NCI-H510A treated with DMSO at 0.1 percent for 48 hours (cell line): ENCODE data around the gene DAPP1.
"Not testable (repeated sequence)": the region's sequence is repeated elsewhere in the genome, so short reads cannot be mapped to it uniquely, and the experiment has no call there.

ENCODE experiments used
- DNase-seq: peaks from one replicate; lab custom pipeline; 2025; lab: John Stamatoyannopoulos, UW

Gene DAPP1

DNA sequence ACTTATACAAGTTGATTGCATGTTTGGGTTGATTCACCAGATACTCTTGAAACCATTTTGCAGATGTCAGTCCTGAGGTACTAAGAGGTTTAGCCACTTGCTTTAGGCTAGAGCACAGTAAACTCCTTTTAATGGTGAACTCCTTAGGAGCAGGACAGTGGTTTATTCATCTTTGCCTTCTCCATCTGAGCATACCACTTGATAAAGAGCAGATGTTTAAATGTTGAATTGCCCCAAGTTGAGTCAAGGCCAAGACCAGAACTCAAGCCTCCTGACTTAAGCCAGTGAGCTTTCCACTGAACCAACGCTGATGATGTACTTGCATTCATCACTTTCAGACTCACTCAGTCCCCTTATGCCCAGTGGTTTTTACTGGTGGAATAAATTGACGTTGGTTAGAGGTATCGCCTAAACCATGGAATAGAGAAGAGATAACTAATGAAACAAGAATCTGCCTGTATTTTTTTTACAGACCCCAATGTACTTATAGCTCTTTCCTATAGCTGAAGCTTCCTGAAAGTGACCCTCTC is 7.5 kb downstream of the DAPP1 start:
- no peak for DNase-seq

GRCh38 chr4:99825272-99825671 is 8.6 kb downstream of the DAPP1 start:
- no peak for DNase-seq

GRCh38 chr4:99826016-99826415 is 9.4 kb downstream of the DAPP1 start:
- DNase-seq = no peak

DNA sequence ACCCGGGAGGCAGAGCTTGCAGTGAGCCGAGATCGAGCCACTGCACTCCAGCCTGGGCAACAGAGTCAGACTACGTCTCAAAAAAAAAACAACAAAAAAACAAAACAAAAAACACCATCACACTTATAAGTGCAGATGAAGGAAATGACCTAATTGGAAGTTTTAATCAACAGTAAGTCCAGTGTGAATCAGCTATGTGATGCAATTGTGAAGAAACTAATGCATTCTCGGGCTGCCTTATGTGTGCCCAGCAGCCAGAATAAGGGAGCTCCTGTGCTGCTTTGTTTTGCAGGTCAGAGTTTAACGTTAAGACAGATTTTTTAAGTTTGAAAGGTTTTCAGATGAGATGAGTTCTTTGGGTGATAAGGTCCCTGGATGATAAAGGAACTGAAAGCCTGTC is 10.8 kb downstream of the DAPP1 start:
- DNase-seq = no peak

- no peak for DNase-seq
Measured at GRCh38 chr4:99827857-99828256, 11.2 kb downstream of the DAPP1 start.

DNA sequence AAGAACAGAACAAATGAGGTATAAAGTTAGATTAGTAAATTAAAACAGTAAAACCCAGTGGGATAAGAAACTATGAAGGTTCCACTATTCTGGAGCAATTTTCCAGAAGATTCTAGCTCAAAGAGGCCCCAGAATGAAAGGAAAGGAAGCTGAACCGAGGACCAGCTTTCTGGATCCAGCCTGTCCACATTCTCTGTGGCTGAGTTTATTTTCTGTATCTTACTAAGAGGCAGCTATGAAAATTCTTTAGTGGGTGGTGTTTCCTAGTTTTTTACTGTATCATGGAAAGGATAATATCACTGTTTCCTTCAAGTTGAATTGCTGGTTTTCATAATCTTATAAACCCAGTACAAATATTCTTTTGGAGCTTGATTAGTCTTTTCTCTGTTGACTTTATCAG is 11.8 kb downstream of the DAPP1 start:
- no peak for DNase-seq

GRCh38 chr4:99830051-99830450 is 13.4 kb downstream of the DAPP1 start:
- DNase-seq = not testable (repeated sequence)

DNA sequence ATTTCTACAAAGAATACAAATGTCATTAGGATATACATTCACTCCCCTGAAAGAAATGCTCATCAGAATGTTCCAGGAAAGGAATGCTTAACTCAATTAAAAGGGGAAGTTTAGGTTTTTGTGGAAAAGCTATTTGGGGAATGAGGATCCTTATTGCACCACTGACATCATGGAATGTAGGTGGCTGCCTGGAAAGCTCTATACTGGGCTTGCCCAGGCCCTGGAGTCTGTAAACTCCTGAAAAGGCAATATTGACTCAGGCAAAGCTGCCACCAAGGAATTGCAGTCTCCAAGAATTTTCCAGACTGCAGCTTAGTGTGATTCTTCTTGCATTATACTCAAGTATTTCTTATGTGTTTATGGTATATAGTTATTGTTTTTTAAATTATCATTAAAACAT is 15.7 kb downstream of the DAPP1 start:
- no peak for DNase-seq

DNA sequence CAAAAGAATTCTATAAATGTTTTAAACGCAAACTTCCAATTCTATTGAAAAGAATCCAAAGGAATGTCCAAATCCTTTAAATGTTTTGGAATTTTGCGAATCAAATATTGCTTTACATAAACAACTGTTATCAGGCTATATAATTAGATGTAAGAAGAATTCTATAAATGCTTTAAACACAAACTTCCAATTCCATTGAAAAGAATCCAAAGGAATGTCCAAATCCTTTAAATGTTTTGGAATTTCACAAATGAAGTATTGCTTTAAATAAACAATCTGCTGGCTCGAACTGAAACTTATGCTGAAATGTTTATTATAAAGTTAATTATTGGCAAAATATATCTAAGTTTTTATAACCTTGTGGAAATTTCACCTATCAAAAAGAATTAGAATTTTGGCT is 16.1 kb downstream of the DAPP1 start:
- no peak for DNase-seq

DNA sequence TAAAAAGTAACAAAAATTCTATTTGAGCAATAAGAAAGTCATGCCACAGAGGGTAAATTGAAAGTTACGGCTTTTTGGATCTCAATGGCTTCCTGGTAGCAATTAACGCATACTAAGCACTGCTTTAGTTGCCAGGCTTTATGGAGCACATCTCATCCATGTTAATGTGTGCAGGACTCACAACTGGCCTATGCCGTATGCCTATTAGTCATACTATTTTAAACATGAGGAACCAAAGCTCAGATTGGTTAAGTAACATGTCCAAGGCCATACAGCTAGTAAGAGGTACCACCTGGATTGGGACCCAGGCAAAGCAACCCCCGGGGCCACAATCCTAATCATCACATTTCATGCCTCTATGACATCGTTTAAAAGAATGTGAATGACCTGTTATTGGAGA is 17.1 kb downstream of the DAPP1 start:
- DNase-seq = no peak

DNA sequence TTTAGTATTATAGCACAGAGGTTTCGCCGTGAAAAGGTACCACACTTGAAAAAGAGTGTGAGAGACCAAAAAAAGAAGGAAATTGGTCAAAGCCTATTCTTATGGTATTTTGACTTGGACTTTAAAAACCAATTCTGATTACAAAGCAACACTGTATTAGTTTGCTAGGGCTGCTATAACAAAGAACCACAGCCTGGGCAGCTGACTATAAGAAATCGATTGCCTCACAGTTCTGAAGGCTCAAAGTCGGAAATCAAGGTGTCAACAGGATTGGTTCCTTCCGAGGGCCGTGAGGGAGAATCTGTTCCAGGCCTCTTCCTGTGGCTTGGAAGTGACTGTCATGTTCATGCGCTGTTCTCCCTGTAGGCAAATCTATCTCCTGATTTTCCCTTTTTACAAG is 17.9 kb downstream of the DAPP1 start:
- DNase-seq = no peak

- DNase-seq = no peak
Measured at GRCh38 chr4:99835942-99836341, 19.3 kb downstream of the DAPP1 start.

GRCh38 chr4:99838927-99839326 is 22.3 kb downstream of the DAPP1 start:
- DNase-seq = no peak

DNA sequence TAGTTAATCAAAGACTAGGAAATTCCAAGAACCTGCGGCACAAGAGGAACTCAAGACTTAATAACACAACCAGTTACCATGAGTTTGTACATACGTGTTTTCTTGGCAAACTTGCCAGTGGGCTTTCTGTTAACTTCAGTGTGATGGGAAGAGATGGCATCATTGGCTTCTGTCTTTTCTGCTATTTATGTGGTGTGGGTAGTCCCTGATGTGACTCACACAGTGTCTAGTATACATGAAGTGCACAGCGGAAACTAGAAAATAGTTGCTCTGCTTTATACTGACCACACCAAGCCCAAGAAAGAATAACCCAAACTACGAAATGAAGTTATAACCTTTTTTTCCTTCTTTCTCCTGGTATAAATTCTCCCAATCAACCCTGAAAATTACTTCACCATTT is 24.5 kb downstream of the DAPP1 start:
- no peak for DNase-seq

GRCh38 chr4:99843413-99843812 is 26.8 kb downstream of the DAPP1 start:
- DNase-seq = no peak

- no peak for DNase-seq
Measured at GRCh38 chr4:99844048-99844447, 27.4 kb downstream of the DAPP1 start.

DNA sequence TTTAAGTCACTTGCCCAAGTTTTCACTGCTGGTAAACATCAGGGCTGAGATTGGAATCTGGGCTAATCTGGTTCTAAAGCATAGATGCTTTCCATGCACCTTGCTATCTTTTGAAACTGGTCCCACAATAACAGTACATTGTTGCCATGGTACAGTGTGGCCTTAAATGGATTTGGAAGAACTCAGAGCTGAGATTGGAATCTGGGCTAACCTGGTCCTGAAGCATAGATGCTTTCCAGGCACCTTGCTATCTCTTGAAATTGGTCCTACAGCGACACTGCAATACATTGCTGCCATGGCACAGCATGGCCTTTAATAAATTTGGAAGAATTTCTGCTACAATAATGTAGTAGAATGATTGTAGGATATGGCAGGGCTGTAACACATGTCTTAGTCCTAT is 28.6 kb downstream of the DAPP1 start:
- no peak for DNase-seq

DNA sequence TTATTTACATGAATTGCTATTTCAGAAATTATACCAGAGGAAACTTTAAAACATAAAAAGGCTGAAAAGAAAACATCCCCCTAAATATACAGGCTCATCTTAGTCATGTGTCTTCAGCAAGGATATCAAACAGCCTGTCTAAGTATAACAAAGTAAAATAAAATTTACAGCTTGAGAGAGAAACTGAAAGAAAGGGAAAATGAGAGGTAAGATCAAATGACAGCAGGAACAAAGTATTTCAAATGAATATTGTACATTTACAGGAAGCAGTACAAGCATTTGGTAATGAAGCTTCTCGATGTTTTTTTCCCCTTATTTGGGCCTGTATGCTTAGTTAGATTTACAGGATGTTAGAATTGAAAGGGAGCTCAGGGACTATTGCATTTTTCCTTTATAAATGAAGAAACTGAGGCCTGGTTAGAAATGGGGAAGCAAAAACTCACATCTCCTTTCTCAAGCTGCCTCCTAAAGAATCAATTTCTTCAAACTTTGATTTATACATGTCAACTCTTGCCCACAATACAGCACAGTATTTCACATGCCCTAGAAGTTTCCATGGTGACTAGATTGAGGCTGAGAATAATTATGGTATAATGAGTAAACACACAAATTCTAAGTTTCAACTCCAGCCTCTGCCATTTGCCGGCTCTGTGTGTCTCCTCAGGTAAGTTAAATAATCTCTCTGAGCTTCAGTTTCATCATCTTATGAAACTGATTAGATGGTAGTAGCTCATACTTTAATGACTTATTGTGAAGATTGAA is 29.3 kb downstream of the DAPP1 start:
- DNase-seq = no peak

- no peak for DNase-seq
Measured at GRCh38 chr4:99846891-99847290, 30.3 kb downstream of the DAPP1 start.

DNA sequence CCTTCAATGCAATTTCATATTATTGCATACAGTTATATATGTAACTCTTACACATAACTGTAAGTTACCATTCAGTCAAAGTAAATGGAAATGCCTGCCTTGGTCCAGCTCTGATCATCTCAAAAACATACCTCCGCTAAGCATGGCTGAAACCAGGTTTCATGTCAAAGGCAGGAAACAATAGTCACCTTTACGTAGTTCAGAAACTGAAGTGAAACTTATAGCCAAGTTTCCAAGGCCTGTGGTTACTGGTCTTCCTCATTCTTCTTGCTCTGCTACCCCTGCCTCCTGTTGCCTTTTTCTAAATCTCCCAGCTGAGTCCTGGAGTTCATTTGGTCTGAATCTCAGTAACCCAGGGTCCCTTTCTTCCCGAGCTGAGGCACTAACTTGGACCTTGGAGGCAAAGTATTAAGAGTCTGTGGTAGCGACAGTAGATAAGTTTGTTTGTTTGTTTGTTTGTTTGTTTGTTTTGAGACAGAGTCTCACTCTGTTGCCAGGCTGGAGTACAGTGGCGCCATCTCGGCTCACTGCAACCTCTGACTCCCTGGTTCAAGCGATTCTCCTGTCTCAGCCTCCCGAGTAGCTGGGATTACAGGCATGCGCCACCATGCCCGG is 30.8 kb downstream of the DAPP1 start:
- no peak for DNase-seq

DNA sequence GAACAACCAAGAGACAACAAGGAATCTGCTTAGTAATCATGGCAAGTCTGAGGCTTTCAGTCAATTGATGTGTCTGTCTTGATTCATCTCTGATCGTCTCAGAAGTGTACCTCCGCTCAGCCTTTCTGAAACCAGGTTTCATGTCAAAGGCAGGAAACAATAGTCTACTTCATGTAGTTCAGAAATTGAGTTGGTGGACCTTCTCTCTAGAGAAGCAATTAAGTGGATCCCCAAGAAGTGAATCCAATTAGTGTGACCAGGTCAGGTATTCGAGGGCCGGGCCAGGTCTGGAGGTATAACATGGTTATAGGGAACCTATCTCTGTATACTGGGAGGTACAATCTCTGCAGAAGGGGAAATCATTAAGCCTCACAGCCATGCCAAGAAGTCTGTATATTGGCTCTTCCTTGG is 32.0 kb downstream of the DAPP1 start:
- DNase-seq = no peak

- DNase-seq = no peak
Measured at GRCh38 chr4:99852199-99852749, 35.6 kb downstream of the DAPP1 start.

DNA sequence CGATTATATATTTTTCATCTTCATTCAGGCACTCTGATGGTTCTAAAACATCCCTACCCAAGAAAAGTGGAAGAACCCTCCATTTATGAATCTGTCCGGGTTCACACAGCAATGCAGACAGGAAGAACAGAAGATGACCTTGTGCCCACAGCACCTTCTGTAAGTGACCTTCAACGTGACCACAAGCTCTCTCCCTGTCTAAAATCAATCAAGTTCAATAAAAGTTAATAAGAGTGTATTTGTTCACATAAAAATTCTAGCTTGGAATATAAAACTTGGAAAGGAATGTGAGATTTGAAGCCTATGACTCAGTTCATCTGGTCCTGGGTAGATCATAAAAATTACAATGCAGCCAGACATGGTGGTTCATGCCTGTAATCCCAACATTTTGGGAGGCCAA is 36.6 kb downstream of the DAPP1 start:
- DNase-seq = no peak
